HEK293 (cell line): Measurements from ENCODE around the gene PLCB1.

ENCODE experiments used
- CTCF ChIA-PET: fragments of 350-600 bp; formaldehyde crosslinking; extraction: SDS; loops from one replicate; lab custom pipeline; 2021; ENCODE audit warnings: antibody characterized with exemption; lab: Yijun Ruan, JAX
- POLR2A ChIA-PET: fragments of 300-600 bp; formaldehyde crosslinking; extraction: SDS; loops from one replicate; lab custom pipeline; 2020; ENCODE audit warnings: antibody characterized with exemption, inconsistent platforms; lab: Yijun Ruan, JAX
- H3K27ac ChIP-seq: fragments of 200-500 bp; sonication (Bioruptor generic); 2 replicates; pipeline ENCODE4 v1.5.1; 2014; ENCODE audit warnings: low read depth, low read length, control low read depth, inconsistent platforms; ENCODE audit errors: extremely low read depth
- H3K36me3 ChIP-seq, 2 experiments: fragments of 200-500 bp in 1 of 2; sonication (Bioruptor generic) in 1 of 2; 1 replicate in 1 of 2; 2 replicates in 1 of 2; pipeline ENCODE4 v1.5.1; 2014 to 2017; ENCODE audit warnings: inconsistent platforms in 2 of 2, low read length in 2 of 2; ENCODE audit not compliant: control insufficient read depth in 2 of 2, insufficient read depth in 1 of 2
- H3K4me1 ChIP-seq: fragments of 200-500 bp; sonication (Bioruptor generic); 2 replicates; pipeline ENCODE4 v1.5.1; 2014; ENCODE audit warnings: mild to moderate bottlenecking, low read length, inconsistent platforms; ENCODE audit not compliant: control insufficient read depth, insufficient read depth
- H3K4me3 ChIP-seq: 2 replicates; pipeline ENCODE4 v1.5.1; 2011; ENCODE audit warnings: low read depth, mild to moderate bottlenecking, control low read depth, low read length, moderate library complexity
- H3K9me3 ChIP-seq: fragments of 200-500 bp; sonication (Bioruptor generic); 2 replicates; pipeline ENCODE4 v1.5.1; 2014; ENCODE audit warnings: low read depth, low read length, inconsistent platforms; ENCODE audit not compliant: control insufficient read depth, insufficient read depth
- GFI1B ChIP-seq: fragments of 450-650 bp; formaldehyde crosslinking; IDR thresholded peaks from 2 replicates; pipeline ENCODE4 v1.5.1; 2016; ENCODE audit warnings: missing biosample characterization, missing genetic modification characterization
- GLIS1 ChIP-seq: fragments of 450-650 bp; formaldehyde crosslinking; IDR thresholded peaks from 2 replicates; pipeline ENCODE4 v1.5.1; 2016; ENCODE audit warnings: missing biosample characterization, missing genetic modification characterization
- HOXA7 ChIP-seq: sonication (generic); formaldehyde crosslinking; IDR thresholded peaks from 2 replicates; pipeline ENCODE4 v1.8.1; 2022; ENCODE audit warnings: missing genetic modification reagents, borderline replicate concordance
- IKZF3 ChIP-seq: fragments of 450-650 bp; IDR thresholded peaks from 2 replicates; pipeline ENCODE4 v1.5.0; 2018; ENCODE audit warnings: missing biosample characterization, mild to moderate bottlenecking, missing genetic modification characterization, moderate library complexity
- KLF10 ChIP-seq: fragments of 450-650 bp; IDR thresholded peaks from 2 replicates; pipeline ENCODE4 v1.5.1; 2018; ENCODE audit warnings: missing biosample characterization, mild to moderate bottlenecking, missing genetic modification characterization
- KLF17 ChIP-seq: fragments of 450-650 bp; formaldehyde crosslinking; IDR thresholded peaks from 2 replicates; pipeline ENCODE4 v1.5.1; 2016; ENCODE audit warnings: missing biosample characterization, missing genetic modification characterization
- ZFP69B ChIP-seq: fragments of 450-650 bp; formaldehyde crosslinking; IDR thresholded peaks from 2 replicates; pipeline ENCODE4 v1.5.1; 2016; ENCODE audit warnings: missing biosample characterization, missing genetic modification characterization
- ZIC2 ChIP-seq: fragments of 450-650 bp; formaldehyde crosslinking; IDR thresholded peaks from 2 replicates; pipeline ENCODE4 v1.5.1; 2016; ENCODE audit warnings: missing biosample characterization, missing genetic modification characterization
- ZNF114 ChIP-seq: fragments of 450-650 bp; formaldehyde crosslinking; IDR thresholded peaks from 2 replicates; pipeline ENCODE4 v1.5.0; 2017; ENCODE audit warnings: missing biosample characterization, missing genetic modification characterization
- ZNF132 ChIP-seq: fragments of 450-650 bp; formaldehyde crosslinking; IDR thresholded peaks from 2 replicates; pipeline ENCODE4 v1.5.1; 2017; ENCODE audit warnings: missing biosample characterization, missing genetic modification characterization, borderline replicate concordance
- ZNF501 ChIP-seq: fragments of 450-650 bp; formaldehyde crosslinking; IDR thresholded peaks from 2 replicates; pipeline ENCODE4 v1.5.1; 2016; ENCODE audit warnings: missing biosample characterization, missing genetic modification characterization
- ZNF529 ChIP-seq: fragments of 450-650 bp; formaldehyde crosslinking; IDR thresholded peaks from 2 replicates; pipeline ENCODE4 v1.5.1; 2017; ENCODE audit warnings: missing genetic modification characterization, missing biosample characterization; ENCODE audit not compliant: insufficient replicate concordance
- ZNF549 ChIP-seq: fragments of 450-650 bp; IDR thresholded peaks from 2 replicates; pipeline ENCODE4 v1.5.1; 2018; ENCODE audit warnings: missing biosample characterization, missing genetic modification characterization, mild to moderate bottlenecking, inconsistent platforms, moderate library complexity
- ZNF600 ChIP-seq: fragments of 450-650 bp; formaldehyde crosslinking; IDR thresholded peaks from 2 replicates; pipeline ENCODE4 v1.5.1; 2016; ENCODE audit warnings: missing biosample characterization, missing genetic modification characterization
- ZNF621 ChIP-seq: fragments of 450-650 bp; formaldehyde crosslinking; IDR thresholded peaks from 2 replicates; pipeline ENCODE4 v1.5.1; 2017; ENCODE audit warnings: missing biosample characterization, missing genetic modification characterization
- ZNF76 ChIP-seq: fragments of 450-650 bp; formaldehyde crosslinking; IDR thresholded peaks from 2 replicates; pipeline ENCODE4; 2016; ENCODE audit warnings: low read depth, missing biosample characterization, missing genetic modification characterization, borderline replicate concordance
- ZNF768 ChIP-seq: fragments of 450-650 bp; formaldehyde crosslinking; IDR thresholded peaks from 2 replicates; pipeline ENCODE4 v1.5.1; 2018; ENCODE audit warnings: missing biosample characterization, mild to moderate bottlenecking, missing genetic modification characterization
- ZNF776 ChIP-seq: fragments of 450-650 bp; formaldehyde crosslinking; IDR thresholded peaks from 2 replicates; pipeline ENCODE4 v1.5.0; 2017; ENCODE audit warnings: missing biosample characterization, missing genetic modification characterization, borderline replicate concordance
- TF ChIP-seq, protein P1 (sequence below): fragments of 450-650 bp; formaldehyde crosslinking; IDR thresholded peaks from 2 replicates; pipeline ENCODE4 v1.5.1; 2016; ENCODE audit warnings: missing biosample characterization, missing genetic modification characterization
- TF ChIP-seq, protein P2 (sequence below): fragments of 450-650 bp; formaldehyde crosslinking; IDR thresholded peaks from 2 replicates; pipeline ENCODE4 v1.5.1; 2016; ENCODE audit warnings: missing biosample characterization, missing genetic modification characterization
- TF ChIP-seq, protein P3 (sequence below): fragments of 450-650 bp; formaldehyde crosslinking; IDR thresholded peaks from 2 replicates; pipeline ENCODE4; 2016; ENCODE audit warnings: missing biosample characterization, missing genetic modification characterization
- TF ChIP-seq, protein P4 (sequence below): fragments of 450-650 bp; formaldehyde crosslinking; IDR thresholded peaks from 2 replicates; pipeline ENCODE4 v1.5.1; 2016; ENCODE audit warnings: missing biosample characterization, missing genetic modification characterization

PLCB1 gene

GRCh38 chr20:8390500-8390899 lies 258.4 kb downstream of the PLCB1 start:
- TF ChIP-seq ZNF132 (tag by site-specific recombination), result no peak
- no peak for TF ChIP-seq ZNF621 (tag by site-specific recombination)
- Histone ChIP-seq H3K4me3 (no peak overlapping the region), H3K9me3 (no peaks in the 10 kb centered on the region), H3K27ac (no peak overlapping the region), H3K36me3 (no peaks in the 10 kb centered on the region), H3K4me1 (peaks cover 7% of the 10 kb centered on the region; the same call in 1 of the 2 replicates)
- POLR2A ChIA-PET, result no interaction called here
- CTCF ChIA-PET, result interaction anchor here (0.6 to 4.1 kb wide), 12 partner anchors 8 to 453 kb away, joined by 3 to 34 read pairs (median 4); no protein-coding TSS in a partner anchor

DNA sequence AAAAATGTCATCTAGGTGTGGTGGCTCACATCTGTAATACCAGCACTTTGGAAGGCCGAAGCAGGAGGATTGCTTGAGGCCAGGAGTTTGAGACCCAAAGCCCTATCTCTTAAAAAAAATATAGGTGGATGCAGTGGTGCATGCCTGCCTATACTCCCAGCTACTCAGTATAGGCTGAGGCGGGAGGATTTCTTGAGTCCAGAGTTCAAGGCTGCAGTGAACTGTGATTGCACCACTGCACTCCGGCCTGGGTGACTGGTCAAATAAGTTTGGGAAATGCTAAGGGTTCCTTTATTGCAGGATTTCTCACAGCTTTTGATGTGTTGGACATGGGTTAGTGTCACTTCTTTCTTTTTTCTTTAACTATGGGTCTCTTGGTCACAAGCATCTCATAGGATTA lies 261.3 kb downstream of the PLCB1 start:
- CTCF ChIA-PET, result no interaction called here
- Histone ChIP-seq H3K9me3 (no peaks in the 10 kb centered on the region), H3K4me3 (no peak overlapping the region), H3K36me3 (no peaks in the 10 kb centered on the region), H3K27ac (no peak overlapping the region), H3K4me1 (peaks cover 2% of the 10 kb centered on the region; the same call in 1 of the 2 replicates)
- POLR2A ChIA-PET, result no interaction called here
- TF ChIP-seq ZNF600 (no peak), HOXA7 (no peak), ZNF501 (tag by site-specific recombination) (no peak), ZNF114 (tag by site-specific recombination) (no peak), ZFP69B (tag by site-specific recombination) (no peak), ZNF768 (no peak), GFI1B (no peak)
- TF ChIP-seq, protein P1, sequence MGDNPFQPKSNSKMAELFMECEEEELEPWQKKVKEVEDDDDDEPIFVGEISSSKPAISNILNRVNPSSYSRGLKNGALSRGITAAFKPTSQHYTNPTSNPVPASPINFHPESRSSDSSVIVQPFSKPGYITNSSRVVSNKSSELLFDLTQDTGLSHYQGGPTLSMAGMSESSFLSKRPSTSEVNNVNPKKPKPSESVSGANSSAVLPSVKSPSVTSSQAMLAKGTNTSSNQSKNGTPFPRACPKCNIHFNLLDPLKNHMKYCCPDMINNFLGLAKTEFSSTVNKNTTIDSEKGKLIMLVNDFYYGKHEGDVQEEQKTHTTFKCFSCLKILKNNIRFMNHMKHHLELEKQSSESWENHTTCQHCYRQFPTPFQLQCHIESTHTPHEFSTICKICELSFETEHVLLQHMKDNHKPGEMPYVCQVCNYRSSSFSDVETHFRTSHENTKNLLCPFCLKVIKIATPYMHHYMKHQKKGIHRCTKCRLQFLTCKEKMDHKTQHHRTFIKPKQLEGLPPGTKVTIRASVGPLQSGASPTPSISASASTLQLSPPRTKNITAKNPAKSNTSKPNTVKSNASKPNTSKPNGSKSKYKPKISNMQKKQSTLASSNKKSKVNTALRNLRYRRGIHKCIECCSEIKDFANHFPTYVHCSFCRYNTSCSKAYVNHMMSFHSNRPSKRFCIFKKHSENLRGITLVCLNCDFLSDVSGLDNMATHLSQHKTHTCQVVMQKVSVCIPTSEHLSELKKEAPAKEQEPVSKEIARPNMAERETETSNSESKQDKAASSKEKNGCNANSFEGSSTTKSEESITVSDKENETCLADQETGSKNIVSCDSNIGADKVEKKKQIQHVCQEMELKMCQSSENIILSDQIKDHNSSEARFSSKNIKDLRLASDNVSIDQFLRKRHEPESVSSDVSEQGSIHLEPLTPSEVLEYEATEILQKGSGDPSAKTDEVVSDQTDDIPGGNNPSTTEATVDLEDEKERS (tag by site-specific recombination), result no peak
- TF ChIP-seq, protein P2, sequence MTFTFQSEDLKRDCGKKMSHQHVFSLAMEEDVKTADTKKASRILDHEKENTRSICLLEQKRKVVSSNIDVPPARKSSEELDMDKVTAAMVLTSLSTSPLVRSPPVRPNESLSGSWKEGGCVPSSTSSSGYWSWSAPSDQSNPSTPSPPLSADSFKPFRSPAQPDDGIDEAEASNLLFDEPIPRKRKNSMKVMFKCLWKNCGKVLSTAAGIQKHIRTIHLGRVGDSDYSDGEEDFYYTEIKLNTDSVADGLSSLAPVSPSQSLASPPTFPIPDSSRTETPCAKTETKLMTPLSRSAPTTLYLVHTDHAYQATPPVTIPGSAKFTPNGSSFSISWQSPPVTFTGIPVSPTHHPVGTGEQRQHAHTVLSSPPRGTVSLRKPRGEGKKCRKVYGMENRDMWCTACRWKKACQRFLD (tag by site-specific recombination), result no peak

- CTCF ChIA-PET, result interaction anchor here (0.6 to 1.1 kb wide), 2 partner anchors 15 to 342 kb away, joined by 3 read pairs; no protein-coding TSS in a partner anchor
- Histone ChIP-seq H3K9me3 (no peaks in the 10 kb centered on the region), H3K4me3 (no peak overlapping the region), H3K4me1 (no peaks in the 10 kb centered on the region), H3K36me3 (no peaks in the 10 kb centered on the region), H3K27ac (no peak overlapping the region)
- TF ChIP-seq GLIS1, result no peak
- no peak for TF ChIP-seq IKZF3 (tag by site-specific recombination)
- TF ChIP-seq KLF17, result no peak
- no peak for TF ChIP-seq ZNF529 (tag by site-specific recombination)
- TF ChIP-seq, protein P3, sequence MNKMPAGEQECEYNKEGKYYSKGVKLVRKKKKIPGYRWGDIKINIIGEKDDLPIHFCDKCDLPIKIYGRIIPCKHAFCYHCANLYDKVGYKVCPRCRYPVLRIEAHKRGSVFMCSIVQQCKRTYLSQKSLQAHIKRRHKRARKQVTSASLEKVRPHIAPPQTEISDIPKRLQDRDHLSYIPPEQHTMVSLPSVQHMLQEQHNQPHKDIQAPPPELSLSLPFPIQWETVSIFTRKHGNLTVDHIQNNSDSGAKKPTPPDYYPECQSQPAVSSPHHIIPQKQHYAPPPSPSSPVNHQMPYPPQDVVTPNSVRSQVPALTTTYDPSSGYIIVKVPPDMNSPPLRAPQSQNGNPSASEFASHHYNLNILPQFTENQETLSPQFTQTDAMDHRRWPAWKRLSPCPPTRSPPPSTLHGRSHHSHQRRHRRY (tag by site-specific recombination), result no peak
- TF ChIP-seq ZIC2 (tag by site-specific recombination), result no peak
- no peak for TF ChIP-seq ZNF776 (tag by site-specific recombination)
- TF ChIP-seq, protein P4, sequence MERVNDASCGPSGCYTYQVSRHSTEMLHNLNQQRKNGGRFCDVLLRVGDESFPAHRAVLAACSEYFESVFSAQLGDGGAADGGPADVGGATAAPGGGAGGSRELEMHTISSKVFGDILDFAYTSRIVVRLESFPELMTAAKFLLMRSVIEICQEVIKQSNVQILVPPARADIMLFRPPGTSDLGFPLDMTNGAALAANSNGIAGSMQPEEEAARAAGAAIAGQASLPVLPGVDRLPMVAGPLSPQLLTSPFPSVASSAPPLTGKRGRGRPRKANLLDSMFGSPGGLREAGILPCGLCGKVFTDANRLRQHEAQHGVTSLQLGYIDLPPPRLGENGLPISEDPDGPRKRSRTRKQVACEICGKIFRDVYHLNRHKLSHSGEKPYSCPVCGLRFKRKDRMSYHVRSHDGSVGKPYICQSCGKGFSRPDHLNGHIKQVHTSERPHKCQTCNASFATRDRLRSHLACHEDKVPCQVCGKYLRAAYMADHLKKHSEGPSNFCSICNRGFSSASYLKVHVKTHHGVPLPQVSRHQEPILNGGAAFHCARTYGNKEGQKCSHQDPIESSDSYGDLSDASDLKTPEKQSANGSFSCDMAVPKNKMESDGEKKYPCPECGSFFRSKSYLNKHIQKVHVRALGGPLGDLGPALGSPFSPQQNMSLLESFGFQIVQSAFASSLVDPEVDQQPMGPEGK (tag by site-specific recombination), result no peak
- TF ChIP-seq ZNF76 (tag by site-specific recombination), result no peak
- TF ChIP-seq KLF10 (tag by site-specific recombination), result no peak
- no peak for TF ChIP-seq ZNF549 (tag by site-specific recombination)
- POLR2A ChIA-PET, result no interaction called here
These were observed 262.4 kb downstream of the PLCB1 start for GRCh38 chr20:8394308-8394945.
